CD4-positive, alpha-beta T cell treated with Interleukin-17A for 1 hour (primary cell): ENCODE data around the gene LCN9.
"Not testable (repeated sequence)": the region's sequence is repeated elsewhere in the genome, so short reads cannot be mapped to it uniquely, and the experiment has no call there.

Source experiments
- DNase-seq: peaks from one replicate; pipeline ENCODE4 v3.0.0-alpha.2; 2020

The LCN9 gene, protein sequence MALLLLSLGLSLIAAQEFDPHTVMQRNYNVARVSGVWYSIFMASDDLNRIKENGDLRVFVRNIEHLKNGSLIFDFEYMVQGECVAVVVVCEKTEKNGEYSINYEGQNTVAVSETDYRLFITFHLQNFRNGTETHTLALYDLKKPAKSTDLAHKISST

DNA sequence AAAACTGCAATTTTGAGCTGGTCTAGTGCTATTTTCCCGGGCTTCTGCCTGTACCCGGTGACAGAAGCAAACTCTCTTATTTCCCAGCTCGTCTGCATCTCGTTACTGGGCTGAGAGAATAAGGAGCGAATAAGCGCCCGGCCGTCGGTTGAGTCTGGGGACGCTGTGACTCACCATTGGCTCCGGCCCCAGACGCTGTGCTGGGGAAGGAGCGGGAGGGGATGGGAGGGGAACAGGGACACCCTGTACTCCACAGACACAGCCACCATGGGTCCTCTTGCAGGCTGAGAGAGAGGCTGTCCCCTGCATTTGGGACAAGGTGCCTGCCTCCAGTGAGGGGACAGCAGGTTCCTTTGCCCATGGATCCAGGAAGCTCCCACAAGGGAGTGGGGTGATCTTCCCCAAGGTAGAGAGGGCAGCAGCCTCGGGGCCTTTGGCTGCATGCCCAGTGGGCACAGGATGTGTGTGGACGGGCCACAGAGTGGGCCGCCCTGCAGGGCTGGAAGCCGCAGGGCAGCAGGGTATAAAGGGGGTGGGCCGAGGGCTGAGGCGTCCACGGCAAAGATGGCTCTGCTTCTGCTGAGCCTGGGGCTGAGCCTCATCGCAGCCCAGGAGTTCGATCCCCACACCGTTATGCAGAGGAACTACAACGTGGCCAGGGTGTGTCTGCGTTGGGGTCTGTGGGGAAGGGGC is at the start of gene LCN9:
LCN9 (plus strand) TSS at position 552 of the 693 bp plus-strand sequence; CDS start at position 565, 13 bp downstream.
- no peak for DNase-seq

DNA sequence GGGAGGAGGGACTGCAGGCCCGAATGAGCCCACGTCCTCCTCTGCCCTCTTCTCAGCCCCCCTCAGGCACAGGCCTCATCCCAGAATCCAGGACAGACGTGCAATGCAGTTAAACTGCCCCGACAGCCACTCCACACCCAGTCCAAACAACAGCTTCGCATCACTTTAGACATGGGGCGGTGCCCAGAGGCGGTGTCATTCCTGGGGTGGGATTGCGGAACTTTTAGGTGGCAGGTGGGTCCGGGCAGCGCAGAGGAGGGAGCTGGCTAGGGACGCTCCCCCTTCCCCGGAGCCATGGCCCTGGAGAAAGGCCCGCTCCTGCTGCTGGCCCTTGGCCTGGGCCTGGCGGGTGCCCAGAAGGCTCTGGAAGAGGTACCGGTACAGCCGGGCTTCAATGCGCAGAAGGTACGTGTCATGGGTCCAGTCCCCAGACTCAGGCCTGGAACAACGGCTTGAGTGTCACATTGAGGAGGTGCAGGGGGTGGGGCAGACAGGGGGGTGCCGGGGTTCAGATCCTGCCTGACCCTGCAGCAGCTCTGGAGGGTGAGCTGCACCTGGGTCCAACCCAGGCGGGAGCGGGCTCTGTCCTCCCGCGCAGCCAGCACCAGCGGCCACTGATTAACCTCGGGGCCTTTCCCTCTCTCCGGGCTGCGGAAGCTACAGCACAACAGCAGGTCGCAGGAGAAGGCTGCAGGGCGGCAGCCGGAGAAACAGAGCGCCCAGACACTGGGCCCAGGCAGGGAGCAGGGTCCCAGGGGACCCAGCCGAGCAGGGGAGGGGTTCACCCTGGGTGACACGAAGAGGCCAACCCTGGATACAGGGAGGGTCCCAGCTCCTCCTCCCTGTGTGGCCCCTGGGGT is 48.9 kb upstream of the LCN9 start:
- DNase-seq, result no peak

DNA sequence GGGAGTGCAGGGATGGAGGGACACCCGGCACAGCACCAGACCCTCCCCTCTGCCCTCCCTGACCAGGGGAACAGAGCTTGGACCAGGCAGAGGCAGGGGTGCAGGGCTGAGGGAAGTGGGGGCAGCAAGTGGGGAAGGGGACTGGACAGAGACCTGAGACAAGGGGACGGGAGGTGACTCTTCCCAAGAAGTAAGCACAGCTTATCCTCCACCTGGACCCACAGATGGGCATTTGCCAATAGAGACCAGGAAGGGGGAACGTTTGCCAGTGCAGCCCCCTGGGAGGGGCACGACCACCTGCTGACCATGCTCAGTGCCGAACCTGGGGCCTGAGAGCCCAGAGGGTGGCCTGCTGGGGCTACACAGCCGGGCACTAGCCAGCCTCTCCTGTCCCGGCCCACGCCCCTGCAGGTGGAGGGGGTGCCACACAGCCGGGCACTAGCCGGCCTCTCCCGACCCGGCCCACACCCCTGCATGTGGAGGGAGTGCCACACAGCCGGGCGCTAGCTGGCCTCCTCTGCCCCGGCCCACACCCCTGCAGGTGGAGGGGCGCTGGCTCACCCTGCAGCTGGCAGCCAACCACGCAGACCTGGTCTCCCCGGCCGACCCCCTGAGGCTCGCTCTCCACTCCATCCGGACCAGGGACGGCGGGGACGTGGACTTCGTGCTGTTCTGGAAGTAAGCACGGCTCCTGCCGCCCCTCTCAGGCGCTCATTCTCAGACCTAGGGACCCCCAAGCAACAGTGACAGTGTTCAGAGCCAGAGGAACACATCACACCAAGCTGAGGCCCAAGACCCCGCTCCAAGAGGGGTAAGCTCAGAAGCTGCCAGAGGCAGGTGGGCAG is 48.1 kb upstream of the LCN9 start:
- no peak for DNase-seq

DNA sequence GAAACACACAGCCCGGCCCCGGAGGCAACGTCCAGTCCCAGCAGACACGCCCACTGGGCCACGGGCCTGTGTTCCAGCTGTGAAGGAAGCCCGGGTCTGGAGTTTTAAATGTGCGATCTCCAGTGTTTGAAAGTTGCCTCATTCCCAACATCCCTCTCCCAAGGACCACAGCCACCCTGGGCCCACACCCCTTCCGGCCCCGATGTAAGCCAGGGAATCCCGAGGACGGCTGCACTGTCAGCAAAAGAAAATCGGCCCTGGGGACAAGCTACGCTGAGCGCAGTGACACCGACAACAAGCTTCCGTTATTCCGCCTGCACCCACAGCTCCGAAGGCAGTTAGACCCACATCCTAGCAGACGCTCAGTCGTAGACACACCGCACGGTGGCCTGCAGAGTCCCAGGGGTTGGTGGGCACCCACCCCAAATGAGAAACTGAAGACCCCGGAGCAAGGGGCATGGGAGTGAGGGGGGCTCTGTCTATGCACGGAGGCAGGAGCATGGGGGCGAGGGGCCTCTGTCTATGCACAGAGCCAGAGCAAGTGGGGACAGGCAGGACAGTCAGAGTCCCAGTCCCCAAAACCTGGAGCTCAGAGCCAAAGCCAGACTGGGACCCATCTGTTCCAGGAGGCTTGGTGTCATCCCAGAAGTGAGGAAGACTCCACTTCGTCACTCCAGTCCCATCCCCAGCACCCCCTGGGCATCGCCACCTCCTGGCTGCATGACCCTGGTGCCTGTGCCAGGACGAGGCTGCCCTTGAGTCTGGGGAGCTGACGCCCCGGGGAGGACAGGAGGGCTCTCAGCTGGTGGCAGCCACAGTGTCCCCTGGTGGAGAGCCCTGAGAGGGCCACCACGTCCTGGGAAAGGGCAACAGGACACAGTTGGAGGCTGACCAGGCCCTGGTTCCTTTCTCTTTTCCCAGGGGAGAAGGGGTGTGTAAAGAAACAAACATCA is 47.2 kb upstream of the LCN9 start:
- DNase-seq, result no peak

DNA sequence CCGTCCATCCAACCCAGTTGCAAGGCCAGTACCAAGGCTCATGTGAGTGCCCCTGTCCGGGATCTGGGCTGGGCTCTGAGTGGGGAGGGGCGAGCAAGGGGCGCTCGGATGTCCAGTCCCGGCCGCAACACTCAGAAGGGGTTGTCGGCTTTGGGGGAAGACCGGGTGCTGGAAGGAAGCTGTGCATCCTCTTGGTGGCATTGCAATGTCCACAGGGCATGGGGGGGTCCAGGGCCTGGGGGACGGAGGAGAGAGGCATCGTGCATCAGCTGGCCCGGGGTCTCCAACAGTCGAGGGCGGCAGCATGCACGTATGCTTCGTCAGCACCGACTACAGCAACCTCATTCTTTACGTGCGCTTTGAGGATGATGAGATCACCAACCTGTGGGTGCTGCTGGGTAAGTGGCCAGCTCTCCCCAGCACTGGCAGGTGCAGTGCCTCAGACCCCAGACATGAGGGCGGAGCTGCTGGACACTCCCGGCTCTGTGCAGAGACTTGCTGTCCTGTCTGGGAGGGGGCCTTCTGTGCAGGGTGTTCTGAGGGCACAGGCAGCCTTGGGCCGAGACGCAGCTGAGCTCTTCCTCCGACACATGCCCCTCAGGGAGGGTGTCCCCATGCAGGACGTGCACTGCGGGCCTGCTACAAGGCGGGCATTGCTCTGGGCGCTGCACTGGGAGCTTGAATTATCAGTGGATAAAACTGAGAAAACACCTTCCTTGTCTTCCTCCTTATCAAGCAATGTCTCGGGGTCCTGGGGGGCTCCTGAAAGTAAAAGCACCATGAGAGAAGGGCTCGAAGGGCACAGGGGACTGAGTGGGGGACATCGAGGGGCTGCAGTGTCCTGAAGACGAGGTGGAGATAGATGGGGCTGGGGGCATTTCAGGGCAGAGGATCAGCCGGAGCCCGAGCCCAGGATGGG is 46.2 kb upstream of the LCN9 start:
- DNase-seq, result no peak

DNA sequence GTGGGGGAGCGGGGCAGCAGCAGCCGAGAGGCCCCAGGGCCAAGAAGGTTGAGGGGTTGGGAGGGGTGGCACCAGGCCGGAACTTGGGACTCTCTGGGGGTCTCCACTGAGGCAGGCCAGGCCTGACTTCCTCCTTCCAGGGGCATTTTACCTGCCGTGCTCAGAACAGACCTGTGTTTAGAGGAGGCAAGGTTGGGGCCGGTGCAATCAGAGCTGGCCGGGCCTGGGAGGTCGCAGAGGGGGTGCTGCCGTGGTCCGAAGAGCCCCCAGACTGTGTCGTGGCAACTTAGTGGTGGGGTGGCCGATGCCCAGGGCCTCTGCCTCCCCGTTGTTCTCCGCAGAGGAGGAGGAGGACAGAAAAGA is 45.6 kb upstream of the LCN9 start:
- no peak for DNase-seq

DNA sequence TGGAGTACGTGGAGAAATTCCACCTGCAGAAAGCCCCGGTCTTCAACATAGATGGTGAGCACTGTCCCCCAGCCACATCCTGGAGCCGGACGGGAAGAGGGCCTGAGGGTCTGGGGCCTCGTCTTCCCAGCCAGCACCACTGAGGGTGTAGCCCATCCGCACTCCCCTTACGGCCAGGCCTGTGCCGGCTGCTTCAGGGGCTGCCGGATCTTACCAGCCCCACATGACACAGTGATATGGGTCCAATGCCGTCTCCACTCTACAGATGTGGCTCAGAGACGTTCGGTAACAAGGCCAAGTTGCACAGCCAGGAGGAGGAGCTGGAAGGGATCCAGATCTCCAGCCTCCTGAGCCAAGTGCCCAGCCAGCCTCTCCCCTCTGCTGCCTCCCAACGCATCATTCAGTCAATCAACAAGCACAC is 45.1 kb upstream of the LCN9 start:
- DNase-seq, result no peak

DNA sequence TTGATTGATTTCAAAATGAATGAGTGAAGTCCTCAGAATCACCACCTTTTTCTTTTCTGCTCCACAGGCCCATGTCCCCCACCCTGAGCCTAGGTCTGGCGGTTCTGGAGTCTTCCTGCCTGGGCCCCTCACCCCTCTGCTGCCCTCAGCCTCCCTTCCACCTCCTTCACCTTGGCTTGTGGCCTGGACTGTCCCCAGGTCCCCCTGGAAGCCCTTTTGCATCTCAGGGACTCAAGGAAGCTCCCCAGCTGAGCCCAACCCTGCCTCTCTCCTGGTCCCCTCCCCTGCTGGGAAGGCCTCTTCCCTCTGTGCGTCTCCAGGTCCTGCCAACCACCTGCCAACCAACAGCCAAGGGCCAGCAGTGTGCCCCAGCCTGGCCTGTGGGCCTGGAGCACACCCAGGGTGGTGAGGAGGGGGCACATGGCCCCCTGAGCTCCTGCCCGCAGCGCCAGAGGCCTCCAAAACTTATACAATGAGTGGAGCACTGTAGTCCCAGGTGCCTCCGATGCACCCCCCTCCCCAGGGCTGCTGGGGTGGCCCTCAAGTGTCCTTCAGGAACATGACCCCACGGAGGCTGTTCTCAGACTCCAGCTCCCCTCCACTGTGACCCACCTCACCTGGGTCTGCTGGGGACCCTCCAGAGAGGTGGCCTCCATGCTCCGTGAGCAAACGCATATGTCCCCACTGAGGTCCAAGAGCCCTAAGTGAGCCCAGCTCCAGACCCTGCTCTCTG is 44.1 kb upstream of the LCN9 start:
- no peak for DNase-seq

DNA sequence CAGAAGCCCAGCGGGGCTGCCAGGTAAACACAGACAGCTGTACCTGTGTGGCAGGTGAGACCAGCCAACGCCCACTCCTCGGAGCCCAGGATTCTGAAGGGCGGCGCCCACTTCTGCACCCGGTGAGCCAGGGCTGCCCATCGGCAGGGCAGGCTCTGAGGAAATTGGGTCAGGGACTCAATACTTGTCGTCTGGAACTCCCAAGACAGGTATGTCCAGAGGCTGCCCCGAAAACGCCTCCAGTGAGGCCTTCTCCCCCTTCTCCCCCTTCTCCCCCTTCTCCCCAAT is 43.6 kb upstream of the LCN9 start:
- no peak for DNase-seq

DNA sequence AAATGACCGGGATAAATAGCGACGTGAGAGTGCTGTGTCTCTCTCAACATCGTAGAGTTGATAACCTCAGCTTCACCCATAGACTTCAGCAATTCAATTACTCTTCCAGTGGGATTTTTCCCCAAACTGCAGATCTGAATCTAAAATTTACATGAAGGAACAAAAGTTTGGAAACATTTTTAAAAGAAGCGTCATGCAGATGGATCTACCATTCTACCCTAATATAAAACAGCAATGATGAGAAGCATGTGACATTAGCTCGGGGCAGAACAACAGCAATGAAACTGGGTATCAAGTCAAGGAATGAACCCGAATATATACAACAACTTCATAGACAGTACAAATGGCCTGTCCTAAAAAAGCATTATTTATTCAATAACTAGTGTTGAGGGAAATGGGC is 42.6 kb upstream of the LCN9 start:
- DNase-seq, result no peak

DNA sequence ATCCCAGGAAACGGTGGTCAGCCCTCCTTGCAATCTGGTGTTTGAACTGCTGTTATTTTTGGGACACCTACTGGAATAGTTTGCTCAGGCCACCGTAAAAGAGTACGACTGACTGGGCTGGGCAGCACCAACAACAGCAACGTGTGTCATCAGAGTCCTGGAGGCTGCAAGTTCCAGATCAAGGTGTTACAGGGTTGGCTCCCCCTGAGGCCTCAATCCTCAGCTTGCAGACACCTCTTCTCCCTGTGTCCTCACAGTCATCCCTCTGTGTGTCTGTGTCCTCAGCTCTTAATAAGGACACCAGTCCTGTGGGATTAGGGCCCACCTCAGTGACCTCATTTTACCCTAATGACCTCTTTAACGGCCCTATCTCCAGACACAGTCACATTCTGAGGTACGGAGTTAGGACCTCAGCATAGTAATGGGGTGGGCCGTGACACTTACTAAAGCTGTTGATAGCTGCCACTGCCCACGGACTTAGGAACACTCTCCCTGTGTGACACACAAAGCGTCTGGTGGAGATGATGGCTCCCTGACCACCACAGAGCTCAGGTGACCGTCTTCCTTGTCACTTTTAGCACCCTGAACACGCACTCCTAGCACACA is 40.6 kb upstream of the LCN9 start:
- DNase-seq, result no peak

DNA sequence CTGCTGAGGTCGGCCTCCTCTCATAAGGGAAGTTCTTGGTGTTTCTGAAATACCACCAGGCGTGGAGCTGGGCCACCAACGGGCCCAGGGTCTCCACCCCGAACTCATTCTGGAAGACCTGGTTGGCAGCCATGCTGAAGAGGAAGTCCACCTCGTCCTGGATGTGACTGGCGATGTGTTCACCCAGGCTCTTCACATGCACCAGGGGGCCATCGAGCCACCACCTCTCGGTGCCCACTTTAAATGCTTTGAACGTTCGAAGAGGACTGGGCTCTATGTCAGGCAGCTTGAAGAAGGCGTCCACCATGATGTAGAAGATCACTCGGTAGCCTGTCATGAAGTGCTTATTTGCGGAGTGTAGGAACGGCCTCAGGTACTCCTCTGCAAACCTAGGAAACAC is 38.8 kb upstream of the LCN9 start:
- no peak for DNase-seq

DNA sequence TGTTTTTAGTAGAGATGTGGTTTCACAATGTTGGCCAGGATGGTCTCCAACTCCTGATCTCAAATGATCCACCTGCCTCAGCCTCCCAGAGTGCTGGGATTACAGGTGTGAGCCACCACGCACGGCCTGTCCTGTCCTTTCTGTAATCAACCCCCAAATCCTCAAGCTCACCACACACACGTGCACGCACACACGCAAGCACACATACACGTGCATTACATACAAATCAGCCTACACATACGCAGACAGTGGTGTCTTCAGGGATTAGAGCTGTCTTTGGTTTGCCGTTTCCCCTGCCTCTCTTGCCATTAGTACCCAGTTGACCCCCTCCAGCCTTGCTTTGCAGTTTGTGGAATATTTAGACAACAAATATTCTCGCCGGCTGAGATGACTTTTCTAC is 30.3 kb upstream of the LCN9 start:
- DNase-seq, result no peak

DNA sequence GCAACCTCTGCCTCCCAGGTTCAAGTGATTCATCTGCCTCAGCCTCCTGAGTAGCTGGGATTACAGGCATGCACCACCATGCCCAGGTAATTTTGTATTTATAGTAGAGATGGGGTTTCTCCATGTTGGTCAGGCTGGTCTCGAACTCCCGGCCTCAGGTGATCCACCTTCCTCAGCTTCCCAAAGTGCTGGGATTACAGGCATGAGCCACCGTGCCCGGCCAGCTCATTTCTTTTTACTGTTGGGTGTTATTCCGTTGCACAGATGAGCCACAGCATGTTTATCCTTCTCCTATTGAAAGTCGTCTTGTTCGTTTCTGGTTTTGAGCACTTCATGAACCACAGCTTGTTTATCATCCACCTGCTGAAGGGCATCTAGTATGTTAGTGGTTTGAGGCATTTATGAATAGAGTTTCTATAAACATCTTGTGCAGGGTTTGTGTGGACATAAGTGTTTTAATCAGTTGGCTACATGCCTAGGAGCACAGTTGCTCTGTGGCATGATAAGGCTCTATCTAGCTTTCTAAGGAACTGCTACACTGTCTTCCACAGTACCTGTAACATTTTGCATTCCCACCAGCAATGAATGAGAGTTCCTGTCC is 26.1 kb upstream of the LCN9 start:
- DNase-seq, result not testable (repeated sequence)

DNA sequence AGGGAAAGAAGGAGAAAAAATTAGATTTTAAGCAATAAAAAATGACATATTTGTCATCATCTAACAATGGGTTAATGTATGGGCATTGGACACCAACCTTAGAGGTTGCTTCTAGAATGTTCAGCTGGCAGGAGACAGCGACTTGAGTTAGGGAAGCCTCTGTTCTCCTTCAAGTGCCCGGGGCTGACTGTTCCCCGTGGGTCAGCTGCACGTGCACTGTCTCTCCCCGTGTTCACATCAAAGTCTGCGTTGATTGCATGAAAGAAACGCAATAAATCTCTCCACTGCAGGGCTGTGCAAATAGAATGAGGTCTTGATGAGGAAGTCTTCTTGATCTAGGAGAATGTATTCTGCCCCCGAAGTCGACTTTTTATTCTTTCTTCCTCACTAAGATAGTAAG is 23.9 kb upstream of the LCN9 start, which contains the start of gene GLT6D1:
GLT6D1 (minus strand) TSS at position 345 of the 400 bp plus-strand sequence. CDS start 353 bp downstream, outside the sequence.
- DNase-seq, result no peak

DNA sequence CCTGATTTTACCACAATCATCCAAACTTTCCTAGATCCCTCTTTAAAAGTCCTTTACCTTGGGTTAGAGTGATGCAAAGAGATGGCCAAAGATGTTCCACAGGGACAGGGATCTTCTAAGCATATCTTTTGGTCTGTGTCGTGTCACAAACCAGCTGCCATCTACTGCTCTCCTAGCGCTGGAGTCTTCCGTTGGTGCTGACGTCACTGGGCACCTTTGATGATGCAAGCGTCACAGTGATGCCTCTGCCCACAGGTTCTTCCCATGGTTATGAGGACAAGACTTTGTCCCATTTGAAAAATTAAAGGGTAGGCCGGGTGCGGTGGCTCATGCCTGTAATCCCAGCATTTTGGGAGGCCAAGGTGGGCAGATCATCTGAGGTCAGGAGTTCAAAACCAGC is 22.1 kb upstream of the LCN9 start:
- DNase-seq, result no peak

DNA sequence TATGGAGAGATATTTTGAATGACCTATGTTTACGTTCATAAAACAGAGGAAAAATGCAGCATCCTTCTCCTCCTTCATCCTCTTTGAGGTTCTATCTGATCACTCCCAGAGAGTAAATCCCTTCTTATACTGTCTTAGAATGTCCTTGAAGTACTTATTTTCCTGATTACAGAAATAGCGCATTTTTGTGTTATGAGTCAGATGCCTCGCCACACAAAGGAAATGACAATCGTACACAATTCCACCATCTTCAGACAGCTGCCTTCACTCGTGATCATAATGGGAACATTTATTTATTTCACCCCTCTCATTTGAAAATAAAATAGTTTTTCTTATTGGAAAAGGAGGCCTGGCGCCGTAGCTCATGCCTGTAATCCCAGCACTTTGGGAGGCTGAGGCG is 21.4 kb upstream of the LCN9 start:
- no peak for DNase-seq

DNA sequence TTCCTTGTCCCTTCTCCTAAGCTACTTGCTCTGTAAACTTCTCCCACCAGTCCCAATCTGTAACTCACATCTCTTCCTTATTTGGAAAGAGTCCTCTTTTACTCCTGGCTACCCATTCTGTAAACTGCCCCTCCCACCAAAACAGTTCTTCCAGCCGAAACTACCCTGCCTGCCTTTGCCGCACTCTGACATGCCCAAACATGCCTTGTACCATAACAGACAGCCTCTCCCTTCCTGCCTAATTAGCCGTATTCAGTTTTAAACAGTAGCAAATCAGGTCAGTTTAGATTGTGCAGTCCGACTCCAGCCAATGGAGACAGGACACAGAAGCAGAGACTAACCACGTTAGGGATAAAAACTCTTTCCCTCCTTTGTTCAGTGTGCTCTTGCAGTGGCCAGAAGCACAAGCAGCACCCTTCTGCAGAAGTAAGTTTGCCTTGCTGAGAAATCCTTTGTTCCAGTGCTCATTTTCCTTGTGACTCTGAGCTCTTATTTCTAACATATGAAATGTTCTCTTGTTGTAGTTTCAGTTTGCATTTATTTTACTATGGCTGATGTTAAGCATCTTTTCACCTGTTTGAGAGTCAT is 18.4 kb upstream of the LCN9 start:
- no peak for DNase-seq

DNA sequence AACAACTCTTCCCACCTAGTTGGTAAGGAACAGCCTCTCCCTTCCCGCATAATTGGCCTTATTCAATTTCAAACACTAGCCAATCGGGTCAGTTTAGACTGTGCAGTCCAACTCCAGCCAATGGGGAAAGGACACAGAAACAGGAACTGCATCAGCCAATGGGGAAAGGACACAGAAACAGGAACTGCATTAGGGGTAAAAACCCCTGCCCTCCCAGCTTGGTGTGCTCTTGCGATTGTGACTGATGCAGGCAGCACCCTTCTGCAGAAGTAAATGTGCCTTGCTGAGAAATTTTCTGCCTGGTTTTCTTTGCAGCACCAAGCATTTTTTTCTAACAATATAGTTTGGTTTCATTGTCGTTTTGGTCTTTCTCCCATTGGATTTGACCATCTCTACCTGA is 15.2 kb upstream of the LCN9 start:
- DNase-seq, result no peak
